Mesendoderm (in vitro differentiated cells): Measurements from ENCODE around the gene SASH1.

Source experiments
- DNase-seq: peaks from one replicate; pipeline ENCODE4 v3.0.0; 2013
- H2AK5ac ChIP-seq: 2 replicates; pipeline ENCODE4 v1.6.1; 2013; ENCODE audit warnings: low read length, inconsistent platforms
- H2BK120ac ChIP-seq: 2 replicates; pipeline ENCODE4 v1.6.1; 2013; ENCODE audit warnings: low read depth, mild to moderate bottlenecking, low read length, moderate library complexity, mixed read lengths
- H2BK15ac ChIP-seq: replicated peaks from 2 replicates; pipeline ENCODE4 v1.6.1; 2013; ENCODE audit warnings: low read depth, mild to moderate bottlenecking, moderate library complexity
- H2BK5ac ChIP-seq: 2 replicates; pipeline ENCODE4 v1.6.1; 2013; ENCODE audit warnings: low read length, inconsistent platforms
- H3K18ac ChIP-seq: 2 replicates; pipeline ENCODE4 v1.6.1; 2013; ENCODE audit warnings: mild to moderate bottlenecking, low read length, mixed read lengths
- H3K23ac ChIP-seq: one replicate; pipeline ENCODE4 v1.6.1; 2013; ENCODE audit warnings: low read length
- H3K27ac ChIP-seq: 2 replicates; pipeline ENCODE4 v1.5.1; 2013; ENCODE audit warnings: low read depth, mild to moderate bottlenecking, inconsistent platforms, low read length, moderate library complexity
- H3K27me3 ChIP-seq: 2 replicates; pipeline ENCODE4 v1.6.1; 2013; ENCODE audit warnings: low read length, control low read depth, mild to moderate bottlenecking, inconsistent platforms; ENCODE audit not compliant: insufficient read depth, poor library complexity
- H3K36me3 ChIP-seq: 2 replicates; pipeline ENCODE4 v1.6.1; 2013; ENCODE audit warnings: low read length, inconsistent platforms; ENCODE audit not compliant: control insufficient read depth, insufficient read depth
- H3K4ac ChIP-seq: one replicate; pipeline ENCODE4 v1.6.1; 2013; ENCODE audit warnings: low read depth, mild to moderate bottlenecking, low read length, moderate library complexity
- H3K4me1 ChIP-seq: 2 replicates; pipeline ENCODE4 v1.6.1; 2013; ENCODE audit warnings: low read depth, low read length, inconsistent platforms; ENCODE audit not compliant: control insufficient read depth
- H3K4me2 ChIP-seq: 2 replicates; pipeline ENCODE4 v1.6.1; 2013; ENCODE audit warnings: low read length
- H3K4me3 ChIP-seq: 2 replicates; pipeline ENCODE4 v1.5.1; 2013; ENCODE audit warnings: mild to moderate bottlenecking, low read length
- H3K56ac ChIP-seq: one replicate; pipeline ENCODE4 v1.6.1; 2013; ENCODE audit warnings: low read length
- H3K79me1 ChIP-seq: 2 replicates; pipeline ENCODE4 v1.6.1; 2013; ENCODE audit warnings: low read length, inconsistent platforms
- H3K79me2 ChIP-seq: 2 replicates; pipeline ENCODE4 v1.6.1; 2013; ENCODE audit warnings: mild to moderate bottlenecking, low read length; ENCODE audit not compliant: control insufficient read depth, insufficient read depth
- H3K9ac ChIP-seq: 2 replicates; pipeline ENCODE4 v1.6.1; 2013; ENCODE audit warnings: low read length, inconsistent platforms
- H4K5ac ChIP-seq: one replicate; pipeline ENCODE4 v1.6.1; 2013; ENCODE audit warnings: low read length
- H4K8ac ChIP-seq: one replicate; pipeline ENCODE4 v1.6.1; 2013; ENCODE audit warnings: low read depth, mild to moderate bottlenecking, control low read depth, low read length, moderate library complexity
- WGBS: extraction: QIAGEN DNeasy Blood & Tissue Kit; methylation state at CpG from one replicate; pipeline ENCODE4 v1.1.7; 2013; ENCODE audit warnings: low lambda C conversion rate, missing lambda C conversion rate; ENCODE audit not compliant: insufficient coverage; ENCODE audit errors: extremely low coverage; 5-methylcytosine and 5-hydroxymethylcytosine counted together

Gene SASH1

DNA sequence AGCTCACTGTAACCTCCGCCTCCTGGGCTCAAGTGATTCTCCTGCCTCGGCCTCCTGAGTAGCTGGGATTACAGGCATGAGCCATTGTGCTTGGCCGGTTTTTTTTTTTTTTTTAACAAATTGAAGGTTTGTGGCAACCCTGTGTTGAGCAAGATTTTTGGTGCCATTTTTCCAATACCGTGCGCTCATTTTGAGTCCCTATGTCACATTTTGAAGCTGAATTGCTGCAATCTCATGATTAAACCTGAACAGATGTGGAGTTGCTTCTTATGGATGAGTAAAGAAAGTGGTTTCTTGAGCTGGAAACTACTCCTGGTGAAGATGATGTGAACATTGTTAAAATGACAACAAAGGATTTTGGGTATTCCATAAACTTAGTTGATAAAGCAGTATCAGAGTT lies 16.6 kb downstream of the SASH1 start:
- WGBS = no CpG with 5 or more reads among the region's 5 CpGs
- no peak overlapping the region for H3K56ac ChIP-seq
- peaks cover 2% of the 10 kb centered on the region for H3K27me3 ChIP-seq
- no peaks in the 10 kb centered on the region for H3K36me3 ChIP-seq
- no peak overlapping the region for H3K9ac ChIP-seq
- H2BK5ac ChIP-seq = no peak overlapping the region
- no peak overlapping the region for H2BK120ac ChIP-seq
- H2BK15ac ChIP-seq = no peak overlapping the region
- H3K4me1 ChIP-seq = no peaks in the 10 kb centered on the region
- no peak overlapping the region for H4K5ac ChIP-seq
- H3K23ac ChIP-seq = no peak overlapping the region
- no peak overlapping the region for H3K4ac ChIP-seq
- H3K4me2 ChIP-seq = no peak overlapping the region
- no peak overlapping the region for H2AK5ac ChIP-seq
- H3K4me3 ChIP-seq = no peak overlapping the region
- no peak overlapping the region for H3K27ac ChIP-seq
- peaks cover 2% of the 10 kb centered on the region for H3K79me2 ChIP-seq
- peaks cover 4% of the 10 kb centered on the region for H3K79me1 ChIP-seq
- H4K8ac ChIP-seq = no peak overlapping the region
- DNase-seq = no peak
- no peak overlapping the region for H3K18ac ChIP-seq

DNA sequence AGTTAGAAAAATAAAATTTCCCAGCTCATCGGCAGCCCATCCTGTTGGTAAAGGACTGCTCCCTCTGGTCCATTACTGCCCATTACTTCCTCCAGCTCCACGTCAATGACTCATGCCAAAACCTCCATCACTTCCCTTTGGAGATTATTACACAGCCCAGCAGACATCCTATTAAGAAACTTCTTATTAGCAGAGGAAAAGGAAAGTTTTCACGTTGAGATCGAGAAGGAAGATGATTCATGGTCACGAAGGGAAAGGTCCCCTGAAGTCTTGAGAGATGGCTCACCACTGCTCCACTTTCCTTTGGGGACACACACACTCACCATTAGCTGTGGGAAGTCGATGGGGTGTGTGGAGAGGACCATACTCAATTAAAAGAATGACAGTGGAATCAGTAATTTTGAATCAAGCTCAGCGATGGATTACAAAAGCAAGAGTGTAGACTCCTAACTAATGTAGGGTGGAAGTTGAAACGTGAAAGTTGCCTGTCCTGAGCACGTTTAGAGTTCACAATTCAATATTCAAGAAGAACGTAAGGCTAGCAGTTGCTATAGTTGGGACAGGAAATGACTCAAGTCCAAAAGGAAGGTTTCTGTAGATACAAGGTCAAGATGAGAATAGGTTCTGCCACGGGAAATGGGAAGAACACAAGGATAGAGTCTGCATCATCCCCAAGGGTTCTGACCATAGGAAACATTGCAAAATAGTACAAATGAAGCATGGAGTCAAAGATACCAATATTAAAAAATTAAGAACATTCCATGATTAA lies 21.6 kb downstream of the SASH1 start:
- WGBS = no CpG with 5 or more reads among the region's 11 CpGs

DNA sequence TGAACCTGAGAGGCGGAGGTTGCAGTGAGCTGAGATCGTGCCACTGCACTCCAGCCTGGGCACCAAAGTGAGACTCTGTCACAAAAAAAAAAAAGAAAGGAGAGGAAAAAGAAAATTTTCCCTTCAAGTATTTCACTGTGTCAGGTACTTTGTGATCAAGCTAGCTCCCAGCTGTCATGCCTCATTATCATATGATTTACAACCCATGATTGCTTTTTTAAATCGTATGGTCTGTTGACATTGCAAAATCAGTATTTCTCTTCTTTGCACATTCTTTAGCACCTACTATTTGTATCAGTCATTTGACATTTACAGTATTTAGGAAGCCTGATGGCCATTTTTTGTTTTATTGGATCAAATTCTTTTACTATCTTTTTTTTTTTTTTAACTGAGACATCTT lies 22.4 kb downstream of the SASH1 start:
- no CpG with 5 or more reads among the region's 3 CpGs for WGBS
- peaks cover 5% of the 10 kb centered on the region for H3K79me1 ChIP-seq
- H2BK15ac ChIP-seq = no peak overlapping the region
- H3K27me3 ChIP-seq = no peaks in the 10 kb centered on the region
- H2BK5ac ChIP-seq = no peak overlapping the region
- peaks cover 3% of the 10 kb centered on the region for H3K36me3 ChIP-seq
- no peak for DNase-seq
- no peak overlapping the region for H4K5ac ChIP-seq
- no peak overlapping the region for H3K27ac ChIP-seq
- no peak overlapping the region for H2AK5ac ChIP-seq
- no peak overlapping the region for H3K4me3 ChIP-seq
- H3K4ac ChIP-seq = no peak overlapping the region
- H3K4me2 ChIP-seq = no peak overlapping the region
- H2BK120ac ChIP-seq = no peak overlapping the region
- no peak overlapping the region for H3K23ac ChIP-seq
- no peak overlapping the region for H3K9ac ChIP-seq
- H3K18ac ChIP-seq = no peak overlapping the region
- H3K56ac ChIP-seq = no peak overlapping the region
- H3K4me1 ChIP-seq = no peaks in the 10 kb centered on the region
- H4K8ac ChIP-seq = no peak overlapping the region
- H3K79me2 ChIP-seq = no peaks in the 10 kb centered on the region

More for the DNA sequence above, 21.6 kb downstream of the SASH1 start:
- H3K23ac ChIP-seq = no peak overlapping the region
- H3K4me1 ChIP-seq = no peaks in the 10 kb centered on the region
- H3K27ac ChIP-seq = no peak overlapping the region
- no peak overlapping the region for H3K4ac ChIP-seq
- H2BK15ac ChIP-seq = no peak overlapping the region
- H4K8ac ChIP-seq = no peak overlapping the region
- H2AK5ac ChIP-seq = no peak overlapping the region
- H3K56ac ChIP-seq = no peak overlapping the region
- H4K5ac ChIP-seq = no peak overlapping the region
- H2BK120ac ChIP-seq = no peak overlapping the region
- DNase-seq = no peak
- H3K79me2 ChIP-seq = no peaks in the 10 kb centered on the region
- no peaks in the 10 kb centered on the region for H3K27me3 ChIP-seq
- H3K4me2 ChIP-seq = no peak overlapping the region
- H2BK5ac ChIP-seq = no peak overlapping the region
- peaks cover 5% of the 10 kb centered on the region for H3K79me1 ChIP-seq
- H3K9ac ChIP-seq = no peak overlapping the region
- H3K4me3 ChIP-seq = no peak overlapping the region
- H3K18ac ChIP-seq = no peak overlapping the region
- H3K36me3 ChIP-seq = peaks cover 3% of the 10 kb centered on the region

DNA sequence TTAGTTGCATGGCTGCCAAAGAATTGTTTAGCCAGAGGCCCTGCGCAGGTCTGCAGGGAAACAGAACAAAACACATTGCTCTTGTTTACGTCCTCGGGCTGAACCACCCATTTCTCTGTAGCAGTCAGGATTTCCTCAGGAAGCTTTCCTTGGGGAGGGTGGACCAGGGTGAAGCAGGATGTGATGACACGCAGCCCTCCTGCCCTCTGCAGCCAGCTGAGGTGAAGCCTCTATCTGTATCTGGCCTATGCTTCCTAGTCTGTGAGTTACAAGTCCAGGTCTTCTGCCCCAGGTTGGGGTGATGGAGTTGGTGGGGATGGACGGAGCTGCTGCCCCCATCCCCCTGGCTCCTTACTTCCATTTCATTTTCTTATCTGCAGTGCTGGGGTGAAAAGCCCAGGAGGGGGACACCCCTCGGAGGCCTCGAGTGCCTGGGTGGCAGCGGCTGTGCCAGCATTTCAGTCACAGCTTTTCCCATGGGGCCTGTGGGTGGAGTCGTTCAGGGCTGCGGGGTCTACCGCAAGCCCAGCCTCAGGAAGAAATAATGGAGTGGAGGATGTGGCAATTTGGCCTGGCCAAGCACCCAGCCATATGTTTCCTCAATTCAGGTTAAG lies 24.9 kb downstream of the SASH1 start:
- no peak overlapping the region for H3K18ac ChIP-seq
- DNase-seq = peak; percentile 74
- no peak overlapping the region for H3K4me3 ChIP-seq
- no peak overlapping the region for H2BK120ac ChIP-seq
- no peak overlapping the region for H3K56ac ChIP-seq
- H3K27ac ChIP-seq = no peak overlapping the region
- no peak overlapping the region for H4K5ac ChIP-seq
- no peak overlapping the region for H2BK15ac ChIP-seq
- no peak overlapping the region for H3K4me2 ChIP-seq
- no peak overlapping the region for H3K23ac ChIP-seq
- H3K27me3 ChIP-seq = no peaks in the 10 kb centered on the region
- H3K36me3 ChIP-seq = peaks cover 3% of the 10 kb centered on the region
- H3K9ac ChIP-seq = no peak overlapping the region
- H2AK5ac ChIP-seq = no peak overlapping the region
- H3K79me2 ChIP-seq = no peaks in the 10 kb centered on the region
- H3K4me1 ChIP-seq = no peaks in the 10 kb centered on the region
- no peak overlapping the region for H3K4ac ChIP-seq
- no CpG with 5 or more reads among the region's 11 CpGs for WGBS
- no peak overlapping the region for H4K8ac ChIP-seq
- peaks cover 5% of the 10 kb centered on the region for H3K79me1 ChIP-seq
- no peak overlapping the region for H2BK5ac ChIP-seq

DNA sequence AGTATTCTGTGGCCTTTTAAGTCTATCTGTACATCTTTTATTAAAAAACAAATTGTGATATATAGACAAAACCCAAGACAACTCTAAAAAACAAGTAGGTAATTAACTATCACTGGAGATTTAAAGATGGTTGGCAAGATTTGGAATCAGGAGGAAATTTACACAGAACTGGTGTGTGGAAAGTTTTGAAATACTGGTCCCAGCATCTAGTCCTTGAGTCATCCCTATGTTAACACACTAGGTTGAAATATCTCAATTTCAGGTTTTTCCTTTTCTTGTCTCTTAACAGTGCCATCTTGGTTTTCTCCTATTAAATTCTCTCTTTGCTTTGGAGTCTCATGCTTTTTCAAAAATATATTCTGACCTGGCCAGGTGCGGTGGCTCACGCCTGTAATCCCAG lies 27.5 kb downstream of the SASH1 start:
- Histone ChIP-seq H2BK120ac (no peak overlapping the region), H2BK5ac (no peak overlapping the region)

More for the DNA sequence above, 27.5 kb downstream of the SASH1 start:
- Histone ChIP-seq H4K8ac (no peak overlapping the region), H3K4ac (no peak overlapping the region), H3K9ac (no peak overlapping the region), H3K36me3 (peaks cover 3% of the 10 kb centered on the region), H2BK15ac (no peak overlapping the region), H4K5ac (no peak overlapping the region), H3K27ac (no peak overlapping the region), H3K27me3 (no peaks in the 10 kb centered on the region), H3K4me1 (no peaks in the 10 kb centered on the region), H3K4me2 (no peak overlapping the region), H2AK5ac (no peak overlapping the region), H3K79me1 (peaks cover 3% of the 10 kb centered on the region), H3K79me2 (no peaks in the 10 kb centered on the region), H3K4me3 (no peak overlapping the region), H3K18ac (no peak overlapping the region), H3K23ac (no peak overlapping the region), H3K56ac (no peak overlapping the region)
- WGBS = no CpG with 5 or more reads among the region's 2 CpGs
- no peak for DNase-seq
